ENCODE data around the gene TRPV2.

TRPV2 gene

DNA sequence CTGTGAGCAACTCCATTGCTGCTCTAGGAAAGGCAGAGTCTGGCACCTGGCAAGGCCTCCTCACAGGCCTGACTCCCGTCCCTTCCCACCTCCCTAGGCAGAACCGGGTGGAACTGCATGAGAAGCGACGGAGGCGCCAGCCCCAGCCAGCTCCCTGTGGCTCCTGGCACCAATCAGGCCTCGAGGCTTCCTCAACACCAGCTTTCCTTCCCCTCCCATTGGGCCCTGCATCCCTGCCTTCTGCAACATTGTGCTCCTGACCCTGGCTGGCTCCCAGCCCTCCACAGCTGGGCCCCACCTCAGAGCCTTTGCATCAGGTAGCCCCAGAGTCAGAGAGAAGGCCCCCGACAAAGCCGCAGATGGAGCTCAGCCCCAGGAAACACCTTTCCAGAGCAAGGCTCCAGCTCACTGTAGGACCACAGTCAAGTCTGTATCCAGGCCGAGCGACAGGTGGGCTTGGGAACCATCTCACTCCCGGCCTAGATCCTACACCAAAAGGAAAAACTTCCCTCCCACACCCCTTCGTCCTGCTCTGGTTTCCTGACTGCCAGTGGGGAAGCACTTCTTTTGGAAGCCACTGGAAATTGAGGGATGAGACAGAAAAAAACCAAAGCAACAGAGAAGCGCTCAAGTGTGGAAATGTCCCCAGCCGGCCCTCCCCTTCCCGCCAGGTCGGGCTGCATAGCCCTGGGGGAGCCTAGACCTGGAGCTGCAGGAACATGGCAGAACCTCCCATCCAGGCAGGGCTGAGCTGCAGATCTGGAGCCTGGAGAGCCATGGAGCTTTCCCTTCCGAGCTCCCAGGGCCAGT lies 45.6 kb downstream of the TRPV2 start:
- DNase-seq: no peak

DNA sequence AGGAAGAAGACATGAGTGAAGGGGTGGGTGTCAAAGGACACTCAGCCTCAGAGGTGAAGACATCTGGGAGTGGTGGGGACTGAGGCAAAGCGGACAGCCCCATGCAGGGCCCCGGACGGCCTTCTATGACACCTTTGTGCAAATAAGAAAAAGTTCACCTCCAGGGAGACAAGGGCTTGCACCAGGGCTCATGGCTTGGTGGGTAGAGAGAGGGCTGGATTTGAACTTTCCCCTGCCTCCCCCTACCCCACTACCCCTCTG lies 46.2 kb downstream of the TRPV2 start:
- no peak for DNase-seq

GRCh38 chr17:16462070-16462864 lies 46.9 kb downstream of the TRPV2 start:
- DNase-seq: no peak

DNA sequence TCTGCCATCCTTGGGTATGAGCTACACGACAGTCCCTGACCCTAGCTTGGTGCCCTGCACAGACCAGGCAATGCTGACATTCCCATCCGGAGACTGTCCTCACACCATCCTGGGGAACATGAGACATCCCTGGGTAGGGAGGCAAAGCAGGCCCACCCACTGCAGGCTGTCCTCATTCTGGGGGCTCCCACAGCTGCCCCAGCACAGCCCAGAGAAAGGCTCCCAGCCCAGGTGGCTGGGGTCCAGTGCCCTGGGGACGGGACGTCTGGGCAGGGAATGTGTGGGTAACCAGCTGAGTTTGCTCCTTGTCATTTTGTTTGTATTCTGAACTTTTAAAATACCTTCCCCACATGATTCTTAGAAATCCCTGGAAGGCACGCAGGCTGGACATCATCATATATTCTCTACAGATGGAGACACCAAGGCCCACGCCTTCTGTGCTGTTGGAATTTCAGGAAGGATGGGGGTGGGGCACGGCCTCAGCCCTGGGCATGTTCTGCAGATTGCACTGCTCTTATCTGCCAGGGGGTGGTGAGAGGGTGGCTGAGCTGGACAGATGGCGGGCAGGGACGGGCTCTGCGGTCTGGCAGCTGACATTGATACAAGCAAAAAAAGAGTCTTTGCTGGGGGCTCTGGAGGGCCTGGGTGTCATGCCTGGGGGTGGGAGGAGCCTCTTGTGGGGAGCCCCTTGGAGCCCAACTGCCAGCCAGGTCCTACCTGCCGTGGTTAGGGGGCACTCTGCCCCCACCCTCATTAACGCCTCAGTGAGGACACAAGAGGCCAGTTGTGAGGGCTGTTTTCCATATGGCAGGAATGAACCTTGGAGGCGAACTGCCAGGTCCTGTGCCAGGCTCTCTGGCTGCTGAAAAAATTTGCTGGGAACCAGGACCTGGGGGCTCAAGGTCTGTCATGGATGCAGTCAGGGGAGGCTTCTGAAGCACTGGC lies 48.3 kb downstream of the TRPV2 start:
- no peak for DNase-seq

DNA sequence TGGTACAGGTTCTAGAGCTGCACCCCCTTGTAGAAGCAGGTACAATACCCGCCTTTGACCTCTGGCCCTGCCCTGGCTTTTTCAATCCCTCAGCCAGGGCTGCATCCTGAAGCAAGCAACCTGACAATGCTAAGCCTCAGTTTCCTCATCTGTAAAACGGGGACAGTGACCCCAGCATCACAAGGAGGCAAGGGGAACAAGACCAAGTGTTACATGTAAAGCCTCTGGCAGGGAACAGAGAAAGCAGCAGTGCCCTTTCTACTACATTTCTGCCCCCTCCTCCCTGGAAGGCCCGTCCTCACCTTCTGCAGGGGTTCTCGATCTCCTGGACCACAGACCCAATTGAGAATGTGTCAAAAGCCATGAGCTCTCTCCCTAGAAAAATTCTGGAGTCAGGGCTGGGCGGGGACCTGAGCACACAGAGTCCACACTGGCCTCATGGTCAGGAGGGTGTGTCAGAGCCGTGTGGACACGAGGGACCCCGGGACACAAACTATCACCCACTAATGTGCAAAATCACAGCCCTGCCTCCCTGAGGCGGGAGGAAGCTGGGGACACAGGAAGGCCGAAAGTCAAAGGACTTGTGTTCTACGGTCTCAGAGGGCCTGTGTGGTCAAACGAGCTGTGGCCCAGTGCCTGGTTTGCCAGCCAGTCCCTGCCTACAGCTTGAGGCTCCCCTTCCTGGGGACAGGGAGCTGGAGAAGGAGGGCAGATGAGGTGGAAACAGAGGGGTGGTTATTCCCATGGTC lies 49.1 kb downstream of the TRPV2 start:
- no peak for DNase-seq

DNA sequence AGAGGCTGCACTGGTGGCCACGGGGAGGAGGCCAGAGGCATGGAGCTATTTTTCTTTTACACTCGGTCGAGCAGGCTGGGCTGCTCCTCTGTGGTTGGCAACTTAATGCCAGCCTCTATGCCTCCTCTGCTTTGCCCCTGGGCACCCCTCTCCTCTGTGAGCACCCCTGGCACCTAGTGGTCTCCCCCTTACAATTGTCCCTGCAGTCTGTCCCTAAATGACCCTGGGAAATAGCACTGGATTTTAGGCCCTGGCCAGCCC lies 49.6 kb downstream of the TRPV2 start:
- no peak for DNase-seq

GRCh38 chr17:16465861-16466338 lies 50.5 kb downstream of the TRPV2 start:
- DNase-seq: no peak

- no peak for DNase-seq
These were observed 51.0 kb downstream of the TRPV2 start for GRCh38 chr17:16466407-16466806.

DNA sequence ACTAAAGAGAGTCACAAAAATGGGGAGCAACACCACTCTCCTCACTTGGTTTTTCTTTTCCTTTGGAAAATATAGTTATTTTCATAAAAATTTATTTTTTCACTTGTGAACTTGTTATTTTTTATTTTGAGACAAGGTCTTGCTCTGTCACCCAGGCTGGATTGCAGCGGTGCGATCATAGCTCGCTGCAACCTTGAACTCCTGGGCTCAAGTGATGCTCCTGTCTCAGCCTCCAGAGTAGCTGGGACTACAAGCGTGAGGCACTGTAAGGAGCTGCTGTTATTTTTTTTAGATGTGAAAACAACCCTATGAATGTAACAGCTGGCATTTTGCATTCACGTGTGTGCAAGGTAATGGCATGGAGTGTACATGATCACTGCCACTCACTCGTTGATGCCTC lies 51.7 kb downstream of the TRPV2 start:
- no peak for DNase-seq

DNA sequence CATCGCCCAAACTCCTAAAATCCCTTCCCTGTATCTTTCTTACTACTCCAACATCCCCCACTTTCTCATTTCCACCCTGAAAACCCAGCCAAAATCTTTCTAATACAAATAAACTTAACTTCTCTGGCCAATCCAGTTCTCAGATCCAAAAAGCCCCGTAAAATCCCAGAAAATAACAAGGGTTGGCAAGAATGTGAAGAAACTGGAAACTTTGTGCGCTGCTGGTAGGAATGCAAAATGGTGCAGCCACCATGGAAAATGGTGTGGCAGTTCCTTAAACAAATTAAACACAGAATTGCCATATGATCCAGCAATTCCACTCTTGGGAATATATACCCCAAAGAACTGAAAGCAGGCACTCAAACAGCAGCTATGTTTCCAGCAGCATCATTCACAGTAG lies 52.5 kb downstream of the TRPV2 start:
- DNase-seq: no peak

DNA sequence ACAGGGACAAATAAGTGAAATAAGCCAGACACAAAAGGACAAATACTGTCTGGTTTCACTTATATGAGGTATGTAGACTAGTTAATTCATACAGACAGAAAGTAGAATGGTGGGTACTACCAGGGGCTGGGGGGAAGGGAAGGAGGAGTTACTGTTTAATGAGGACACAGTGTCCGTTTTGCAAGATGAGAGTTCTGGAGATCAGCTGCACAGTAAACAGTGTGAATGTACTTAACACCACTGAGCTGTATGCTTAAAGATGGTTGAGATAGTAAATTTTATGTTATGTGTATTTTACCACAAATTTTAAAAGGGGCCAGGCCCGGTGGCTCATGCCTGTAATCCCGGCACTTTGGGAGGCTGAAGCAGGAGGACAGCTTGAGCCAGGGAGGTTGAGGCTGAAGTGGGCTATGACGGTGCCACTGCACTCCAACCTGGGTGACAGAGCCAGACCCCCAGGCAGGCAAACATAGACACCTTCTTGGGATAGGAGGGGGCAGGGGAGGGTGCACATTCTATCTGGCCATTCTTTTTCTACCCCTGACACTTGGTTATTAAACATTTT lies 53.1 kb downstream of the TRPV2 start:
- no peak for DNase-seq

GRCh38 chr17:16470265-16470664 lies 54.9 kb downstream of the TRPV2 start:
- no peak for DNase-seq

DNA sequence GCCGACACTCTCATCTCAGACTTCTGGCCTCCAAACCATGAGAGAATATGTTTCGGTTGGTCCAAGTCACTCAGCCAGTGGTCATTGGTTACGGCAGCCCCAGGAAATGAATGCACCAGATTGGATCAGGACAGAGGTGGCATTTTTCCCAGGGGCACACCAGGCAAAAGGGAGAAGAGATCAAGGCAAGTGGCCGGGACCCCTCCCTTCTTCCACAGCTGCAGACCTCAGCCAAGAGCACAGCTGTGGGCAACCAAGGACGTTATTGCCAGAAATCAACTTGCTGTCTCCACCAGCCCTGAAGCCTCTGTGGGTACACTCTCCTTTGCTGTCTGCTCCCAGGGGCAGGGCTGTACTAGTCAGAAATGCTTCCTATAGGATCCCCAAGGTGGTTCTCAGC lies 55.9 kb downstream of the TRPV2 start:
- DNase-seq: no peak

- no peak for DNase-seq
These were observed 57.2 kb downstream of the TRPV2 start for GRCh38 chr17:16472539-16472938.

GRCh38 chr17:16473044-16474011 lies 58.0 kb downstream of the TRPV2 start:
- no peak for DNase-seq

DNA sequence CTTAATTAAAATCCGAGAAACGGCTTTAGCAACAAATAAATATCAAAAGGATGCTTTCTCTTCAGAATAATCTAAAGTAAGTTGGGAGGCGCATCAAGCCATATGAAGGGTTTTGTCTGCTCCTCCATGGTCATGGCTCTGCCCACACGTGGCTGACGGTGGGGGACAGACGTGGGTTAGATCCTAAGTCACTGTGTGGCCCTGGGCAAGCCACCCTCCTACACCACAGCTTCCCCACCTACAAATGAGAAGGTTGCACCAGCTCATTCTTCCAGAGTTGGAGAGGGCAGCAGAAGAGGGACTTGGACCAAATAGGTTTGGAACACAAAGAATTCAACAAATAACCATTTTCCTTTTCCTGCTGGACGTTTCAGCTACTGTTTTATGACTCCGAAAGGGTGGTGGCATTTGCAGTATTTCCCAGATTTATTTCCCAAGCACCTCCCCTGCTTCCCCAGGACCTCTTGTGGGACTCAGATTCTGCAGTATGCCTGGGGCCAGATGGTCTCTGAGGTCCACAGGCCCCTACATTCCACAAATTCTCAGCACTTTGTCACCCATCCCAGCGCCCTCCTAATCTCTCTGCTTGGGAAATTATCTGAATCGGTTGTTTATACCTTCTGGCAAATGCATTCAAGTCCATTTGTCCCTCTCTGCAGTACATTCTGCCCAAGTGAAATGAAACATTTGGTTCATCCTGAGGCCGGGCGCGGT lies 58.8 kb downstream of the TRPV2 start:
- DNase-seq: no peak

- no peak for DNase-seq
These were observed 59.9 kb downstream of the TRPV2 start for GRCh38 chr17:16475179-16475704.

DNA sequence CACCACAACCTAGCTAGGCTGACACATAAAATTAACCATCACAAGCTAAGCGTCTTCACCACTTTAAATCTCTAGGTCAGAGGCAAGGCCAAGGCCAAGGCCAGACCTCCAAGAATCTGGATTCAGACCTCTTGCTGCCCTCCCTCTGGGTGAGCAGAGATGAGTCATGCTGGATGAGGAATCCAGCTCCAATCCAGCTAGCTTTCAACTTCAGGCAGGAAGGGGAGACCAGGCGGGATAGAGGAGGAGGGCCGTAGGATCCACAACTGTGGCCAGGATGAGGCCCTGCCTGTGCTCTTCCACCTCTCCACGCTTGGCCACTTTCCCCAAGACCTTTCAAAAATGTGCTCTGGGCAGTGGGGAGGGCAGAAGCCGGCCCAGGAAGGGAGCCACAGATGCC lies 61.9 kb downstream of the TRPV2 start:
- peak; percentile 82 for DNase-seq

DNA sequence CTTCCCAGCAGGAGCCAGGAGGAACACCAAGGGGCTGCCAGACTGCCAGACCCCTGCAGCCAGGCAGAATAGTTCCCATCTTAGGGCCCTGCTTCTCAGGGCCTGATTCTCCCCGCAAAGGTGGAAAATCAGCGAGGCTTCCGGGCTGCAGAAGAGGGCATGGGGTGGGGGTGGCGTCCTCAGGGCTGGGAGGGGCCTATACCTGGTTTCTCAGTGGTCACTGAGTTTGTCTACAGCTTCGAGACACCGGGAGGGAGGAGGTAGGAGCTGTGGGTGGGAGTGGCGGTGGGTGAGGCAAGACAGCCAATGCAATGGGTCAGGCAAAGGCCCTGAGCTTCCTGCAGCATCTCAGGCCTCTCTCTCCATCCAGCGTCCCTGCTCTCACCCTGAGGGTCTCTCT lies 62.3 kb downstream of the TRPV2 start:
- no peak for DNase-seq

DNA sequence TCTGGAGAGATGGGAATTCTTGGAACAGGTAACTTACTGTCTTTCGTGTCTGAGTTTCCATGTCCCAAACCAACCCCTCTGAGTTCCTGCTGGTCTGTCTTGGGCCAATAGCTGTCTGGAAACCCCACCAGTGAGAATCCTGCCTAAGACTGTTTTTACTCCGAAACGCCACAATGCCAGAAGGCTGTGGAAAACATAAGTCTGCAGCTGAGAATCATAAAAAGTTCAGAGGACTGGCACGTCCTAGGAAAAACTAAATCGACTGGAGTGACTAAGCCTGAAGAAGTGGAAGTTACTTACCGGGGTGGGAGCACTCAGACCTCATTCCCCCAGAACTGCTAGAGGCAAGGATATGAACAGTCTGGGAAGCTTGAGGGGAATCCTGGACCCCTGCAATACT lies 63.3 kb downstream of the TRPV2 start:
- no peak for DNase-seq
